HG02763 (cell line): ENCODE measurements around the gene MMP25.

ENCODE experiments used
- ATAC-seq: cut with Tn5 transposase; IDR thresholded peaks from one replicate; pipeline ENCODE4 v1.9.1; 2021; ENCODE audit warnings: mild to moderate bottlenecking, moderate library complexity; ENCODE audit not compliant: unreplicated experiment

MMP25 gene

GRCh38 chr16:3015865-3016521, 30.4 kb upstream of the MMP25 start:
- ATAC-seq = no peak

GRCh38 chr16:3017344-3017743, 29.0 kb upstream of the MMP25 start:
- ATAC-seq = no peak

GRCh38 chr16:3017794-3018506, 28.4 kb upstream of the MMP25 start, which contains the start of gene CLDN6:
Gene CLDN6, minus strand, starts transcription at chr16:3018183. Its CDS starts 2,162 bp downstream, at chr16:3016021.
- ATAC-seq = no peak

- ATAC-seq = no peak
These were observed 26.6 kb upstream of the MMP25 start for GRCh38 chr16:3019594-3020246.

- ATAC-seq = no peak
These were observed 26.1 kb upstream of the MMP25 start, which contains the start of gene TNFRSF12A for GRCh38 chr16:3020247-3020603. Gene TNFRSF12A, plus strand, starts transcription at chr16:3020368. Its CDS starts 30 bp downstream, at chr16:3020398.

- no peak for ATAC-seq
These were observed 25.5 kb upstream of the MMP25 start for GRCh38 chr16:3020604-3021448.

- no peak for ATAC-seq
These were observed 24.7 kb upstream of the MMP25 start for GRCh38 chr16:3021449-3022207.

GRCh38 chr16:3022208-3022683, 24.1 kb upstream of the MMP25 start:
- no peak for ATAC-seq

- ATAC-seq = no peak
These were observed 23.5 kb upstream of the MMP25 start for GRCh38 chr16:3022684-3023414.

- ATAC-seq = no peak
These were observed 23.0 kb upstream of the MMP25 start for GRCh38 chr16:3023415-3023668.

- peak; percentile 69 for ATAC-seq
These were observed 22.5 kb upstream of the MMP25 start, which contains the start of the genes HCFC1R1 and THOC6 for GRCh38 chr16:3023669-3024478. Gene HCFC1R1, minus strand, starts transcription at chr16:3023942. Its CDS starts 1 bp downstream, at chr16:3023941. Gene THOC6, plus strand, starts transcription at chr16:3024035. Its CDS starts 292 bp downstream, at chr16:3024327.

GRCh38 chr16:3025032-3026002, 21.0 kb upstream of the MMP25 start:
- no peak for ATAC-seq

GRCh38 chr16:3026003-3026378, 20.4 kb upstream of the MMP25 start:
- no peak for ATAC-seq

- no peak for ATAC-seq
These were observed 19.5 kb upstream of the MMP25 start for GRCh38 chr16:3026609-3027488.

- ATAC-seq = no peak
These were observed 18.9 kb upstream of the MMP25 start for GRCh38 chr16:3027489-3027795.

GRCh38 chr16:3027983-3028715, 18.2 kb upstream of the MMP25 start:
- ATAC-seq = no peak
